ENCODE results near the gene CCKAR.

CCKAR gene

GRCh38 chr4:26459054-26459755 is 31.1 kb downstream of the CCKAR start:
- DNase-seq (ENCODE audit: low read depth in 2 of 3, low spot score in 2 of 3): no peak

- no peak for DNase-seq (ENCODE audit: low read depth in 2 of 3, low spot score in 2 of 3)
These were observed 32.1 kb downstream of the CCKAR start for GRCh38 chr4:26458157-26458561.

- no peak for DNase-seq (ENCODE audit: low read depth in 2 of 3, low spot score in 2 of 3)
These were observed 32.9 kb downstream of the CCKAR start for GRCh38 chr4:26457412-26457811.

GRCh38 chr4:26455571-26455970 is 34.7 kb downstream of the CCKAR start:
- DNase-seq (ENCODE audit: low read depth in 2 of 3, low spot score in 2 of 3): no peak

GRCh38 chr4:26454961-26455360 is 35.3 kb downstream of the CCKAR start:
- no peak for DNase-seq (ENCODE audit: low read depth in 2 of 3, low spot score in 2 of 3)

GRCh38 chr4:26452565-26453531 is 37.4 kb downstream of the CCKAR start:
- DNase-seq (ENCODE audit: low read depth in 2 of 3, low spot score in 2 of 3): no peak

GRCh38 chr4:26451597-26451996 is 38.7 kb downstream of the CCKAR start:
- DNase-seq (ENCODE audit: low read depth in 2 of 3, low spot score in 2 of 3): no peak

GRCh38 chr4:26450418-26450817 is 39.9 kb downstream of the CCKAR start:
- DNase-seq (ENCODE audit: low read depth in 2 of 3, low spot score in 2 of 3): no peak

GRCh38 chr4:26447378-26447777 is 42.9 kb downstream of the CCKAR start:
- no peak for DNase-seq (ENCODE audit: low read depth in 2 of 3, low spot score in 2 of 3)

GRCh38 chr4:26441771-26442170 is 48.5 kb downstream of the CCKAR start:
- no peak for DNase-seq (ENCODE audit: low read depth in 2 of 3, low spot score in 2 of 3)

- no peak for DNase-seq (ENCODE audit: low read depth in 2 of 3, low spot score in 2 of 3)
These were observed 49.2 kb downstream of the CCKAR start for GRCh38 chr4:26441102-26441501.

- DNase-seq (ENCODE audit: low read depth in 2 of 3, low spot score in 2 of 3): no peak
These were observed 56.1 kb downstream of the CCKAR start for GRCh38 chr4:26434030-26434639.

- no peak for DNase-seq (ENCODE audit: low read depth in 2 of 3, low spot score in 2 of 3)
These were observed 56.7 kb downstream of the CCKAR start for GRCh38 chr4:26433556-26433955.

GRCh38 chr4:26432419-26432818 is 57.9 kb downstream of the CCKAR start:
- DNase-seq (ENCODE audit: low read depth in 2 of 3, low spot score in 2 of 3): no peak

- no peak for DNase-seq (ENCODE audit: low read depth in 2 of 3, low spot score in 2 of 3)
These were observed 58.7 kb downstream of the CCKAR start for GRCh38 chr4:26431461-26432180.
